HepG2 (cell line): ENCODE results near the gene MED12. TPM values are rescaled to one million over a fixed set of nuclear protein-coding genes. Genes with fewer than 3 reads are reported as not detected.

Source experiments
- ATAC-seq: fragments of 200-7000 bp; cut with Tn5 transposase; 3 replicates; pipeline ENCODE4 v1.9.1; 2020; ENCODE audit warnings: mild to moderate bottlenecking, moderate library complexity
- BruUV-seq: library from RNA; stranded (reverse); fragments of 400-500 nt; replicated peaks from 2 replicates; lab custom pipeline; 2021; lab: Mats Ljungman, UMichigan
- CTCF ChIA-PET: fragments of 300-600 bp; formaldehyde crosslinking; extraction: SDS; loops from one replicate; lab custom pipeline; 2021; ENCODE audit warnings: low total read pairs, inconsistent platforms, low intra/inter-chr PET ratio; lab: Yijun Ruan, JAX
- POLR2A ChIA-PET: fragments of 350-600 bp; sonication (Branson Sonifier 250); formaldehyde crosslinking; loops from one replicate; lab custom pipeline; 2020; ENCODE audit warnings: antibody characterized with exemption, inconsistent platforms; lab: Yijun Ruan, JAX
- DNase-seq: peaks from one replicate; pipeline ENCODE4 v3.0.0-alpha.2; 2015; ENCODE audit warnings: low spot score
- FAIRE-seq: peaks from 3 replicates; lab custom pipeline; 2011; peaks lifted over from hg19 to GRCh38; lab: Jason Lieb, UNC
- H2AFZ ChIP-seq: one replicate; pipeline ENCODE4 v1.6.1; 2011; ENCODE audit warnings: low read length, inconsistent platforms
- H3K27ac ChIP-seq: fragments of 300-600 bp; 3 replicates; pipeline ENCODE4 v1.8.0; 2011; ENCODE audit warnings: mixed run types, mild to moderate bottlenecking, mixed read lengths, low read length, inconsistent platforms; ENCODE audit not compliant: insufficient read depth; ENCODE audit errors: extremely low read length
- H3K27me3 ChIP-seq, 2 experiments: fragments of 200-600 bp in 1 of 2; 2 replicates in 1 of 2; 3 replicates in 1 of 2; pipeline versions ENCODE4 v1.6.0 to v1.8.0; 2011; ENCODE audit warnings: low read length in 2 of 2, mild to moderate bottlenecking in 2 of 2, moderate library complexity in 2 of 2, inconsistent platforms in 1 of 2; ENCODE audit not compliant: insufficient read depth in 2 of 2, control insufficient read depth in 1 of 2
- H3K36me3 ChIP-seq, 2 experiments: fragments of 200-600 bp in 1 of 2; replicated peaks in 1 of 2; 2 replicates in 1 of 2; 3 replicates in 1 of 2; pipeline versions ENCODE4 v1.5.1 to v1.8.0; 2011; ENCODE audit warnings: low read length in 2 of 2, inconsistent platforms in 1 of 2; ENCODE audit not compliant: insufficient read depth in 2 of 2, control insufficient read depth in 1 of 2
- H3K4me1 ChIP-seq: 2 replicates; pipeline ENCODE4 v1.5.1; 2012; ENCODE audit warnings: low read length, inconsistent platforms; ENCODE audit not compliant: insufficient read depth
- H3K4me2 ChIP-seq: 2 replicates; pipeline ENCODE4 v1.6.0; 2011; ENCODE audit warnings: low read depth, low read length, inconsistent platforms
- H3K4me3 ChIP-seq, 3 experiments: fragments of 200-600 bp in 1 of 3; sonication (generic), shearing (Covaris generic) in 1 of 3; replicated peaks in 1 of 3; 2 replicates each; pipeline ENCODE4 v1.5.1; 2011 to 2016; ENCODE audit warnings: low read length in 3 of 3, inconsistent platforms in 2 of 3, low read depth in 2 of 3, mild to moderate bottlenecking in 2 of 3, control low read depth in 1 of 3, mixed read lengths in 1 of 3; ENCODE audit not compliant: insufficient read depth in 1 of 3
- H3K79me2 ChIP-seq: one replicate; pipeline ENCODE4 v1.6.1; 2011; ENCODE audit warnings: low read length, inconsistent platforms; ENCODE audit not compliant: insufficient read depth
- H3K9ac ChIP-seq: 2 replicates; pipeline ENCODE4 v1.6.0; 2011; ENCODE audit warnings: mild to moderate bottlenecking, low read depth, low read length, inconsistent platforms; ENCODE audit not compliant: insufficient read depth
- H3K9me3 ChIP-seq: 2 replicates; pipeline ENCODE4 v1.5.1; 2012; ENCODE audit warnings: mild to moderate bottlenecking, low read length
- H4K20me1 ChIP-seq: 2 replicates; pipeline ENCODE4 v1.6.0; 2011; ENCODE audit warnings: inconsistent platforms, mild to moderate bottlenecking, low read length, moderate library complexity; ENCODE audit not compliant: insufficient read depth
- ATM ChIP-seq: fragments of 450-650 bp; IDR thresholded peaks from 2 replicates; pipeline ENCODE4 v1.7.1; 2017; ENCODE audit warnings: mild to moderate bottlenecking, borderline replicate concordance
- BCL3 ChIP-seq: sonication (generic); formaldehyde crosslinking; IDR thresholded peaks from 2 replicates; pipeline ENCODE4 v1.5.1; 2020; ENCODE audit warnings: mild to moderate bottlenecking, missing genetic modification reagents, moderate library complexity
- BRF2 ChIP-seq: sonication (generic); formaldehyde crosslinking; IDR thresholded peaks from 2 replicates; pipeline ENCODE4 v1.8.1; 2022; ENCODE audit warnings: mild to moderate bottlenecking, missing genetic modification reagents
- GATA4 ChIP-seq: sonication (generic); IDR thresholded peaks from 2 replicates; pipeline ENCODE4 v1.6.1; 2016; ENCODE audit warnings: antibody characterized with exemption, low read depth, borderline replicate concordance
- PCBP1 ChIP-seq: fragments of 200-400 bp; formaldehyde crosslinking; IDR thresholded peaks from 2 replicates; pipeline ENCODE4 v1.6.1; 2017; ENCODE audit warnings: mild to moderate bottlenecking, low read depth, low read length, borderline replicate concordance
- RARG ChIP-seq: sonication (generic); formaldehyde crosslinking; IDR thresholded peaks from 2 replicates; pipeline ENCODE4 v1.4.0; 2020; ENCODE audit warnings: low read depth, mild to moderate bottlenecking, missing genetic modification reagents
- SIX1 ChIP-seq: sonication (generic); formaldehyde crosslinking; IDR thresholded peaks from 2 replicates; pipeline ENCODE4 v1.4.0; 2020; ENCODE audit warnings: missing genetic modification reagents, borderline replicate concordance
- SOX5 ChIP-seq: IDR thresholded peaks from 2 replicates; pipeline ENCODE4 v1.6.1; 2016; ENCODE audit warnings: borderline replicate concordance
- ZNF547 ChIP-seq: sonication (generic); formaldehyde crosslinking; IDR thresholded peaks from 2 replicates; pipeline ENCODE4 v1.5.1; 2020; ENCODE audit warnings: mild to moderate bottlenecking, missing genetic modification reagents
- ZNF761 ChIP-seq: sonication (generic); formaldehyde crosslinking; conservative IDR thresholded peaks from 2 replicates; pipeline ENCODE4 v1.4.0; 2020; ENCODE audit warnings: mild to moderate bottlenecking, missing genetic modification reagents
- WGBS: methylation state at CpG from one replicate; pipeline ENCODE4 v1.1.6; 2017; ENCODE audit warnings: low lambda C conversion rate; 5-methylcytosine and 5-hydroxymethylcytosine counted together
- in situ Hi-C: cut with HindIII; loops from 2 replicates; pipeline ENCODE4 v1.10.0; 2017; ENCODE audit warnings: low pct_unique_long_range_greater_than_20kb; ENCODE audit not compliant: extremely low pct_ligation_motif_present
- intact Hi-C: fragments of 100-400 bp; cut with micrococcal nuclease; formaldehyde crosslinking; loops from one replicate; pipeline ENCODE4 v1.10.0; 2022; ENCODE audit not compliant: unreplicated experiment
- polyA plus RNA-seq, 8 experiments: library from polyadenylated mRNA; depleted of rRNA in 3 of 8; stranded (reverse) in 7 of 8; unstranded in 1 of 8; fragments of >200 nt; fragmentation: Illumina TruSeq in 4 of 8; extraction: Trizol in 4 of 8; gene quantifications; 2 replicates each; pipeline versions ENCODE4 v1.2.1 to v1.2.3, GENCODE V29; 2011 to 2016; ENCODE audit warnings: low read depth in 4 of 8, missing spikeins in 1 of 8, mixed read lengths in 1 of 8; ENCODE audit not compliant: insufficient read depth in 1 of 8
- total RNA-seq, 5 experiments: library from RNA; depleted of rRNA; stranded (reverse); fragments of >200 nt; fragmentation: Illumina TruSeq; extraction: Trizol; gene quantifications; 2 replicates each; pipeline ENCODE4 v1.2.3, GENCODE V29; 2016; ENCODE audit warnings: low read depth in 1 of 5
- TF ChIP-seq, protein P1 (sequence below): sonication (generic); formaldehyde crosslinking; IDR thresholded peaks from 2 replicates; pipeline ENCODE4 v1.4.0; 2020; ENCODE audit warnings: missing genetic modification reagents
- TF ChIP-seq, protein P2 (sequence below): sonication (generic); formaldehyde crosslinking; IDR thresholded peaks from 2 replicates; pipeline ENCODE4 v1.4.0; 2020; ENCODE audit warnings: missing genetic modification reagents, borderline replicate concordance
- TF ChIP-seq, protein P3 (sequence below), 2 experiments: sonication (generic) in 1 of 2; formaldehyde crosslinking in 1 of 2; IDR thresholded peaks; 2 replicates each; pipeline versions ENCODE4 v1.4.0 to v1.6.1; 2016 to 2020; ENCODE audit warnings: borderline replicate concordance in 1 of 2, low read depth in 1 of 2, mild to moderate bottlenecking in 1 of 2, missing genetic modification reagents in 1 of 2

The MED12 gene
- total and polyA plus RNA-seq, 2 of the 13 experiments (the other 11 are each of a cell fraction or from before 2014, with no cell fraction given) = 9.4 to 15.0 TPM

GRCh38 chrX:71107762-71108360 is 10.5 kb upstream of the MED12 start:
- H3K27me3 ChIP-seq = no peaks in the 10 kb centered on the region
- H3K9ac ChIP-seq = no peak overlapping the region
- no peak for DNase-seq
- ChIA-PET CTCF (no interaction called here), POLR2A (no interaction called here)
- no TSS peak for BruUV-seq
- no peak for ATAC-seq
- H3K36me3 ChIP-seq = no peaks in the 10 kb centered on the region
- intact Hi-C loops (no loop called here), in situ Hi-C loops (no loop called here)
- no peak overlapping the region for H3K4me3 ChIP-seq
- no peak for FAIRE-seq
- H3K79me2 ChIP-seq = no peaks in the 10 kb centered on the region
- peaks cover 20% of the 10 kb centered on the region for H3K4me1 ChIP-seq
- no peaks in the 10 kb centered on the region for H4K20me1 ChIP-seq
- 79% methylated on average over 5 of the region's 9 CpGs for WGBS
- no peaks in the 10 kb centered on the region for H3K9me3 ChIP-seq
- H3K4me2 ChIP-seq = no peak overlapping the region
- H2AFZ ChIP-seq = no peak overlapping the region
- H3K27ac ChIP-seq = no peak overlapping the region
- TF ChIP-seq BCL3 (CRISPR knock-in tag) = no peak
- TF ChIP-seq RARG (CRISPR knock-in tag) = no peak
- TF ChIP-seq PCBP1 = no peak
- no peak for TF ChIP-seq ATM
- TF ChIP-seq, protein P1, sequence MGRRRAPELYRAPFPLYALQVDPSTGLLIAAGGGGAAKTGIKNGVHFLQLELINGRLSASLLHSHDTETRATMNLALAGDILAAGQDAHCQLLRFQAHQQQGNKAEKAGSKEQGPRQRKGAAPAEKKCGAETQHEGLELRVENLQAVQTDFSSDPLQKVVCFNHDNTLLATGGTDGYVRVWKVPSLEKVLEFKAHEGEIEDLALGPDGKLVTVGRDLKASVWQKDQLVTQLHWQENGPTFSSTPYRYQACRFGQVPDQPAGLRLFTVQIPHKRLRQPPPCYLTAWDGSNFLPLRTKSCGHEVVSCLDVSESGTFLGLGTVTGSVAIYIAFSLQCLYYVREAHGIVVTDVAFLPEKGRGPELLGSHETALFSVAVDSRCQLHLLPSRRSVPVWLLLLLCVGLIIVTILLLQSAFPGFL = no peak
- TF ChIP-seq ZNF761 (CRISPR knock-in tag) = no peak
- TF ChIP-seq BRF2 = no peak
- TF ChIP-seq SIX1 (CRISPR knock-in tag) = no peak
- TF ChIP-seq, protein P2, sequence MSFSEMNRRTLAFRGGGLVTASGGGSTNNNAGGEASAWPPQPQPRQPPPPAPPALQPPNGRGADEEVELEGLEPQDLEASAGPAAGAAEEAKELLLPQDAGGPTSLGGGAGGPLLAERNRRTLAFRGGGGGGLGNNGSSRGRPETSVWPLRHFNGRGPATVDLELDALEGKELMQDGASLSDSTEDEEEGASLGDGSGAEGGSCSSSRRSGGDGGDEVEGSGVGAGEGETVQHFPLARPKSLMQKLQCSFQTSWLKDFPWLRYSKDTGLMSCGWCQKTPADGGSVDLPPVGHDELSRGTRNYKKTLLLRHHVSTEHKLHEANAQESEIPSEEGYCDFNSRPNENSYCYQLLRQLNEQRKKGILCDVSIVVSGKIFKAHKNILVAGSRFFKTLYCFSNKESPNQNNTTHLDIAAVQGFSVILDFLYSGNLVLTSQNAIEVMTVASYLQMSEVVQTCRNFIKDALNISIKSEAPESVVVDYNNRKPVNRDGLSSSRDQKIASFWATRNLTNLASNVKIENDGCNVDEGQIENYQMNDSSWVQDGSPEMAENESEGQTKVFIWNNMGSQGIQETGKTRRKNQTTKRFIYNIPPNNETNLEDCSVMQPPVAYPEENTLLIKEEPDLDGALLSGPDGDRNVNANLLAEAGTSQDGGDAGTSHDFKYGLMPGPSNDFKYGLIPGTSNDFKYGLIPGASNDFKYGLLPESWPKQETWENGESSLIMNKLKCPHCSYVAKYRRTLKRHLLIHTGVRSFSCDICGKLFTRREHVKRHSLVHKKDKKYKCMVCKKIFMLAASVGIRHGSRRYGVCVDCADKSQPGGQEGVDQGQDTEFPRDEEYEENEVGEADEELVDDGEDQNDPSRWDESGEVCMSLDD (CRISPR knock-in tag) = no peak
- TF ChIP-seq, protein P3, sequence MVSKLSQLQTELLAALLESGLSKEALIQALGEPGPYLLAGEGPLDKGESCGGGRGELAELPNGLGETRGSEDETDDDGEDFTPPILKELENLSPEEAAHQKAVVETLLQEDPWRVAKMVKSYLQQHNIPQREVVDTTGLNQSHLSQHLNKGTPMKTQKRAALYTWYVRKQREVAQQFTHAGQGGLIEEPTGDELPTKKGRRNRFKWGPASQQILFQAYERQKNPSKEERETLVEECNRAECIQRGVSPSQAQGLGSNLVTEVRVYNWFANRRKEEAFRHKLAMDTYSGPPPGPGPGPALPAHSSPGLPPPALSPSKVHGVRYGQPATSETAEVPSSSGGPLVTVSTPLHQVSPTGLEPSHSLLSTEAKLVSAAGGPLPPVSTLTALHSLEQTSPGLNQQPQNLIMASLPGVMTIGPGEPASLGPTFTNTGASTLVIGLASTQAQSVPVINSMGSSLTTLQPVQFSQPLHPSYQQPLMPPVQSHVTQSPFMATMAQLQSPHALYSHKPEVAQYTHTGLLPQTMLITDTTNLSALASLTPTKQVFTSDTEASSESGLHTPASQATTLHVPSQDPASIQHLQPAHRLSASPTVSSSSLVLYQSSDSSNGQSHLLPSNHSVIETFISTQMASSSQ (IDR thresholded peaks at IDR 0.05; ENCODE audit: low read depth) = no peak
- TF ChIP-seq, protein P3 (CRISPR knock-in tag; IDR thresholded peaks at IDR 0.05; ENCODE audit: borderline replicate concordance) = no peak
- no peak for TF ChIP-seq ZNF547 (CRISPR knock-in tag)
- no peak for TF ChIP-seq SOX5
- no peak for TF ChIP-seq GATA4
